GM12801 (cell line): ENCODE measurements around the gene BCHE.

Experiments used
- TF ChIP-seq, protein P1 (sequence below): IDR thresholded peaks from one replicate; pipeline ENCODE4 v1.5.1; 2011; ENCODE audit warnings: control low read depth; ENCODE audit not compliant: insufficient read length; ENCODE audit errors: extremely low read depth

BCHE gene

DNA sequence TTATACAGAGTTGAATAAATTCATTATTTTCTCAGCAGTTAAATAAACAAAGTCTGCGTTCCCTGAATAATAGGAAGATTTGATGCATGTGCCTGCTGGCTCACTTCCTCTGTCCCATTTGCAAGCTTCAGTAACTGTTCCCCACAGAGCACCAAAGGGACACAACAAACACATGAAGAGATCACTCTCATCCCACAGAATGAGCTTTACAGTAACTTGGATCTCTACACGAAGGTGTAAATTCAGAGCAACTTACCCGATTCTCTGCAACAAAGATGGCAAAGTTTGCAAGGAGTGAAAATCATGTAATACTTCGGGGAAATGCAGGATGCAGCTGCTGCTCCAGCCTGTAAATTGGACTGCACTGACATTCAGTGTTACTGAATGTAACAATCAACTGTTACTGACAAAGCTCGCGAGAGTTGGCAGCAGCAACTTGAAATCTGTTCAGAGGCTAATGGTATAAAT, at the start of gene BCHE:
Gene BCHE, minus strand, starts transcription at position 366 of the 468 bp plus-strand sequence. CDS start 6,390 bp downstream, outside the sequence.
- TF ChIP-seq, protein P1, sequence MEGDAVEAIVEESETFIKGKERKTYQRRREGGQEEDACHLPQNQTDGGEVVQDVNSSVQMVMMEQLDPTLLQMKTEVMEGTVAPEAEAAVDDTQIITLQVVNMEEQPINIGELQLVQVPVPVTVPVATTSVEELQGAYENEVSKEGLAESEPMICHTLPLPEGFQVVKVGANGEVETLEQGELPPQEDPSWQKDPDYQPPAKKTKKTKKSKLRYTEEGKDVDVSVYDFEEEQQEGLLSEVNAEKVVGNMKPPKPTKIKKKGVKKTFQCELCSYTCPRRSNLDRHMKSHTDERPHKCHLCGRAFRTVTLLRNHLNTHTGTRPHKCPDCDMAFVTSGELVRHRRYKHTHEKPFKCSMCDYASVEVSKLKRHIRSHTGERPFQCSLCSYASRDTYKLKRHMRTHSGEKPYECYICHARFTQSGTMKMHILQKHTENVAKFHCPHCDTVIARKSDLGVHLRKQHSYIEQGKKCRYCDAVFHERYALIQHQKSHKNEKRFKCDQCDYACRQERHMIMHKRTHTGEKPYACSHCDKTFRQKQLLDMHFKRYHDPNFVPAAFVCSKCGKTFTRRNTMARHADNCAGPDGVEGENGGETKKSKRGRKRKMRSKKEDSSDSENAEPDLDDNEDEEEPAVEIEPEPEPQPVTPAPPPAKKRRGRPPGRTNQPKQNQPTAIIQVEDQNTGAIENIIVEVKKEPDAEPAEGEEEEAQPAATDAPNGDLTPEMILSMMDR, result no peak

DNA sequence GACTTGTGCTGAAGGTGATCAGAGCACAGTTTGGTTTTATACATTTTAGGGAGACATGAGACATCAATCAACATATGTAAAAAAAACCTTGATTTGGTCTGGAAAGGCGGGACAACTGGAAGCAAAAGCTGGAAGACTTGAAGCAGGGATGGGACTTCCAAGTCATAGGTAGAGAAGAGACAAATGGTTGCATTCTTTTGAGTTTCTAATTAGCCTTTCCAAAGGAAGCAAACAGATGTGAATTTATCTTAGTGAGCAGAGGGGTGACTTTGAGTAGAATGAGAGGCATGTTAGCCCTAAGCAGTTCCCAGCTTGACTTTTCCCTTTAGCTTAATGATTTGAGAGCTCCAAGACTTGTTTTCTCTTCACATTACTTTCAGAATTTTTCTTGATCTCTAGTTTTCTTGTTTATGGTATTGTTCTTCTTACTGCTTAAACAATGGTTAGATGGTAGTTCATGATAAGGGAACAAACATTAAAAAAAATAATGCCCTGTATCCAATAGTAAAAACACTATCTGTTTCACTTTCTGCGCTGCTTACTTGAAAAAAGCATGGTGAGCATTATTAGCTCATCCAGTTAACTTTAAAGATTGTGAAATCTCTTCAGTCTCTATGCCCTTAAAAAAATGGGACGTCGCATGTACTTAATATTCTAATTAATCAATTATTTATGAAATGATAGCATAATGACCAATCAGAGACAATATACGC, 48.5 kb upstream of the BCHE start:
- TF ChIP-seq, protein P1, result no peak

DNA sequence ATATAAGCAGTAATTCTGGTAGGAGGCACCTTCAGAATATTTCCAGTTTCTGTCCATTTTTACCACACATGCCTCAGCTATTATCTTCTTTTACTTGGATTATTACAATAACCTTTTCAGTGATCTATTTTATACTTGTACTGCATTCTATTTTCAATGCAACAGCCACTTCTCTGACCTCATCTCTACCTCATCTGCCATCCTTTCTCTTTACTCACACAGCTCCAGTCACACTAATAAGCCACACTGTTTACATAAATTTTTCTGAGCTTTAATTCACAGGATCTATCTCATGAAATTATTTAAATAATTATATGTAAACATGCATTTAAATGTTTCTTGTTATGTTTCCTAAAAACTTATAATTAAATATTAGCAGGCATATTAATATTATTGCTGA, 47.3 kb upstream of the BCHE start:
- TF ChIP-seq, protein P1, result no peak

DNA sequence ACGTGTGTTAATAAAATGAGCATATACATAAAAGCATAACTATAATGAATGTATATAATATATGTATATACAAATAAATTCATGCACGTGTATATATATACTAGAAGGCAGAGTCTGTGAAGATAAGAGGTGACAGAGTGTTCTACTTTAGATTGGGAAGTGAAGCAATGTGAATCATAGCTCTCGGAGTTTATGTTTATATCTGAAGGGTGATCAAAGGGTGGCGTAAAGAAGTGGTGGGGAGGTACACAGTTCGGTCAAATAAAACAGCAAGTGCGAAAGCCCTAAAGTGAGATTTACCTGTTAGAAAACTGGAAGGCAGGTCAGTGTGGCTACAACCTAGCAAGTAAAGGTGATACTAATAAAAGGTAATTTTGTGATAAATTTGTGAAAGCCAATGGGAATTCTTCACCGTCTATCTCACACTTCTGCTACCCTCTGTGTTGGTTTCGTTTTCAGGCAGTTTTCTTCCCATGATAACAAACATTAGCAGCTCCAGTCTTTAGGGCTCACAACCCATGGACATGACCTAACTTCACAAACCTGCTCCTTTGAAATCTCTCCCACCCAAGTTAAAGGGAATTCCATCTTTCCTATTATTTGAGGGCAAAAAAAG, 46.7 kb upstream of the BCHE start:
- TF ChIP-seq, protein P1, result no peak

DNA sequence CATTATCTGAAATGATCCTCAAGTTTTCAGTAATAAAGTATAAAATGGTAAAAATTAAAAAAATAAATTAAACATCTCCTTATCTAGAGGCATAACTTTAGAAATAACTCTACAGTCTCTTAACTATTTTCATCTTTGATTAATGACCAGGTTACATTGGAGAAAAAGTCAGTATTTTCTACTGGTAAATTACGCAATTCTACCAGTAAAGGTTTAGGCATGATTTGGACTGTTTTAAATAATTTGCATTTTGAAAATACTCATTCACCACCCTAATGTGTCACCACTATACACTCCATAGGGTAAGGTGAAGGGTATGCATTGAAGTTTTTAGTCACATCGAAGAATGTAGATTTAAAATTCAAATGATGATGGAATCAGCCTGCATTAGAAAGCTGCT, 45.9 kb upstream of the BCHE start:
- TF ChIP-seq, protein P1, result no peak

DNA sequence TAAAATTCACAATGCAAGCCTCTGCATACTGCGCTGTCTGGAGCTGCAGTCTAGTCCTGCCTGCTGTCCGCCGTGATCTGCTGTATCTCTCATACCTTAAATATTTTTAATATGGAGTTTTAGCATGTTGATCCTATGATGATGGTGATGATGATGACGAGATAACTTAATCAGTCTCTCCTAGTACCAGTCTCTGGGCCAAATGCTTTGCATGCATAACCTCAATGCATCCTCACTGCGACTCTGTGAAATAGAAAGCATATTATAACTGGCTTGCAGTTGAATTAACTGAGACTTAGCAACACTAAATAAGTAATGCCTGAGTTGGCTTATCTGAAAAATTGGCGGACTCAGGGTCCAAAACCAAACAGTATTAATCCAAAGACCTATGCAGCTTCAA, 38.4 kb upstream of the BCHE start:
- TF ChIP-seq, protein P1, result no peak

DNA sequence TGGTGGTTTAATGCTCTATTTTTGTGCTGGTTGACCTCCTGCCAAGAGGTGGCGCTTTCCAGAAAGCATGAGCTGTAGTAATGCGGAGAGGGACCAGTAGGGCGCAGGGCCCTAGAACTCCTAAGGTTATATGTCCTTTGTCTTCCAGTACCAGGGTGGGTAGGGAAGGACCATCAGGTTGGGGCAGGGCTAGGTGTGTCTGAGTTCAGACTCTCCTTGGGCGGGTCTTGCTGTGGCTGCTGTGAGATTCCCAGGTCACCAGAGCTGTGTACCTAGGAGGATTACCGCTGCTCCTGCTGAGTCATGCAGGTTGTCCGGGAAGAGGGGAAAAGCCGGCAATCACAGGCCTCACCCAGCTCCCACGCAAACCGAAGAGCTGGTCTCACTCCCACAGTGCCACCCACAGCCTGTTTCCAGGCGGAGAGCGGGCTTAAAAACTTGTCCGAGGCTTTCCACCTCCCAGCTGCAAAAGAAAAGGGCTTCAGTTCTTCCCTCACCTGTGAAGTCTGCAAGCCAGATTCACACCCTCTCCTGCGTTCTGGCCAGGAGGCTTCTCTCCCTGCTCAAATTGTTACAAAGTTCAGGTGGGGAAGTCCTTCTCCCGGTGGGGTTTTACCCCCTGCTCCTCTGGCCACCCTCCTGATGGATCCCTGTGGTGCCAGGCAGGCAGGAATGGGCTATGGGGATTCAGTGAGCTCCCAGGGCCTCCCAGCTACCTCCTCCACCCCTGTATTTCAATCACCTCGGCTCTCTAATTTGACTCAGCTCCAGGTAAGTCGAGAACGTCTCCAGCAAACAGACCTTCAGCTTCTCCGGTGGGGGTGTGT, 37.7 kb upstream of the BCHE start:
- TF ChIP-seq, protein P1, result no peak
